Gastrocnemius medialis (tissue), 4 donors: ENCODE data around the gene NPTN. TPM values are rescaled to one million over a fixed set of nuclear protein-coding genes. Genes with fewer than 3 reads are reported as not detected.

Source experiments
- ATAC-seq, 2 donors: fragments of 150-250 bp; one replicate each; pipeline ENCODE4 v1.9.1; 2016
- DNase-seq, 2 donors: peaks; one replicate each; pipeline ENCODE4 v3.0.0-alpha.2; 2019
- H3K27ac ChIP-seq, 4 donors: fragments of 200-600 bp; sonication (generic); 1 replicate in 1 of 4; 2 replicates in 3 of 4; pipeline ENCODE4 v1.5.1; 2016 to 2018; ENCODE audit warnings: mild to moderate bottlenecking in 2 of 4, moderate library complexity in 1 of 4
- H3K27me3 ChIP-seq, 3 donors: fragments of 200-600 bp; sonication (generic) in 2 of 3; 1 replicate in 1 of 3; 2 replicates in 2 of 3; pipeline versions ENCODE4 v1.5.1 to v1.6.0; 2016 to 2019; ENCODE audit warnings: mild to moderate bottlenecking in 1 of 3, moderate library complexity in 1 of 3
- H3K36me3 ChIP-seq, 2 donors: fragments of 200-600 bp; sonication (generic) in 1 of 2; one replicate each; pipeline ENCODE4 v1.5.1; 2017 to 2018
- H3K4me1 ChIP-seq, 2 donors: fragments of 200-600 bp; sonication (generic) in 1 of 2; one replicate each; pipeline ENCODE4 v1.5.1; 2016 to 2017; ENCODE audit warnings: mild to moderate bottlenecking in 2 of 2
- H3K4me3 ChIP-seq, 4 donors: fragments of 200-600 bp; sonication (generic) in 3 of 4; 1 replicate in 1 of 4; 2 replicates in 3 of 4; pipeline ENCODE4 v1.5.1; 2016 to 2019; ENCODE audit warnings: mild to moderate bottlenecking in 2 of 4
- H3K9me3 ChIP-seq, 3 donors: fragments of 200-600 bp; sonication (generic) in 2 of 3; 1 replicate in 1 of 3; 2 replicates in 2 of 3; pipeline ENCODE4 v1.5.1; 2016 to 2019
- CTCF ChIP-seq, 5 experiments: fragments of 450-650 bp in 3 of 5; fragments of 200-600 bp in 2 of 5; sonication (generic) in 2 of 5; IDR thresholded peaks in 4 of 5; conservative IDR thresholded peaks in 1 of 5; 1 replicate in 4 of 5; 2 replicates in 1 of 5; pipeline ENCODE4 v1.5.1; 2016 to 2019; ENCODE audit warnings: antibody characterized with exemption in 5 of 5, mild to moderate bottlenecking in 3 of 5, moderate library complexity in 3 of 5
- POLR2A ChIP-seq, 2 donors: fragments of 450-650 bp; IDR thresholded peaks; one replicate each; pipeline ENCODE4 v1.6.1; 2017; ENCODE audit warnings: antibody characterized with exemption in 2 of 2, mild to moderate bottlenecking in 2 of 2, moderate library complexity in 2 of 2
- in situ Hi-C, 4 donors: fragments of 200-750 bp; cut with MboI; loops; one replicate each; pipeline versions ENCODE4 v1.15.0 to v1.8.0; 2017; ENCODE audit warnings: low sequenced_read_pairs in 4 of 4
- intact Hi-C: fragments of 100-400 bp; cut with DNase I; formaldehyde crosslinking; loops from one replicate; pipeline ENCODE4 v1.15.1; 2023; ENCODE audit warnings: low total_unique reads
- total RNA-seq, 4 donors: library from RNA; depleted of rRNA; stranded (reverse); fragments of >200 nt; gene quantifications; one replicate each; pipeline versions ENCODE4 v1.1.0 to v1.2.3, GENCODE V29; 2016

NPTN gene
- total RNA-seq, 4 donors from 2014 or later = 26.5 to 32.9 (median 29.7) TPM

GRCh38 chr15:73570355-73571032 is 62.7 kb downstream of the NPTN start:
- TF ChIP-seq POLR2A (IDR thresholded peaks at IDR 0.05) = no peak
- no peak for TF ChIP-seq CTCF (IDR thresholded peaks at IDR 0.05 in 4 of 5, conservative IDR thresholded peaks at IDR 0.05 in 1 of 5)
- in situ Hi-C loops = loop anchor here in 1 of 4 donors (5.0 kb wide), 1 partner anchor 67 kb away; no protein-coding TSS in a partner anchor
- no peak overlapping the region for H3K27ac ChIP-seq
- no peak for DNase-seq
- H3K36me3 ChIP-seq = peaks cover 4 to 62% of the 10 kb centered on the region in 2 donors
- H3K9me3 ChIP-seq = no peaks in the 10 kb centered on the region
- no peaks in the 10 kb centered on the region for H3K27me3 ChIP-seq
- H3K4me1 ChIP-seq = peaks cover 0 to 7% of the 10 kb centered on the region in 2 donors
- intact Hi-C loops = no loop called here
- H3K4me3 ChIP-seq = no peak overlapping the region
- ATAC-seq = no peak

GRCh38 chr15:73569361-73569760 is 63.8 kb downstream of the NPTN start:
- H3K4me1 ChIP-seq = peaks cover 0 to 5% of the 10 kb centered on the region in 2 donors
- H3K27ac ChIP-seq = no peak overlapping the region
- in situ Hi-C loops (no loop called here), intact Hi-C loops (no loop called here)
- ATAC-seq = no peak
- no peak overlapping the region for H3K4me3 ChIP-seq
- no peaks in the 10 kb centered on the region for H3K27me3 ChIP-seq
- H3K36me3 ChIP-seq = peaks cover 4 to 64% of the 10 kb centered on the region in 2 donors
- no peak for TF ChIP-seq POLR2A (IDR thresholded peaks at IDR 0.05)
- no peak for TF ChIP-seq CTCF (IDR thresholded peaks at IDR 0.05 in 4 of 5, conservative IDR thresholded peaks at IDR 0.05 in 1 of 5)
- H3K9me3 ChIP-seq = no peaks in the 10 kb centered on the region
- DNase-seq = no peak

- DNase-seq (no peak), ATAC-seq (no peak)
- Histone ChIP-seq H3K4me3 (no peak overlapping the region), H3K4me1 (peaks cover 0 to 11% of the 10 kb centered on the region in 2 donors), H3K27me3 (no peaks in the 10 kb centered on the region), H3K9me3 (no peaks in the 10 kb centered on the region), H3K36me3 (peaks cover 4 to 64% of the 10 kb centered on the region in 2 donors), H3K27ac (no peak overlapping the region)
- in situ Hi-C loops (no loop called here), intact Hi-C loops (no loop called here)
- TF ChIP-seq CTCF (IDR thresholded peaks at IDR 0.05 in 4 of 5, conservative IDR thresholded peaks at IDR 0.05 in 1 of 5) = no peak
- no peak for TF ChIP-seq POLR2A (IDR thresholded peaks at IDR 0.05)
These were observed 64.5 kb downstream of the NPTN start for GRCh38 chr15:73568564-73569280.

GRCh38 chr15:73567020-73567419 is 66.2 kb downstream of the NPTN start:
- intact Hi-C loops = no loop called here

More at GRCh38 chr15:73567020-73567419, 66.2 kb downstream of the NPTN start:
- Histone ChIP-seq H3K27ac (no peak overlapping the region), H3K4me1 (peaks cover 0 to 11% of the 10 kb centered on the region in 2 donors), H3K4me3 (no peak overlapping the region), H3K9me3 (no peaks in the 10 kb centered on the region), H3K27me3 (no peaks in the 10 kb centered on the region), H3K36me3 (peaks cover 4 to 65% of the 10 kb centered on the region in 2 donors)
- no peak for ATAC-seq
- TF ChIP-seq POLR2A (IDR thresholded peaks at IDR 0.05) (no peak), CTCF (IDR thresholded peaks at IDR 0.05 in 4 of 5, conservative IDR thresholded peaks at IDR 0.05 in 1 of 5) (no peak)
- in situ Hi-C loops = no loop called here
- DNase-seq = no peak
